Measurements from ENCODE around the gene HIRA.

- TF ChIP-seq, protein P1, sequence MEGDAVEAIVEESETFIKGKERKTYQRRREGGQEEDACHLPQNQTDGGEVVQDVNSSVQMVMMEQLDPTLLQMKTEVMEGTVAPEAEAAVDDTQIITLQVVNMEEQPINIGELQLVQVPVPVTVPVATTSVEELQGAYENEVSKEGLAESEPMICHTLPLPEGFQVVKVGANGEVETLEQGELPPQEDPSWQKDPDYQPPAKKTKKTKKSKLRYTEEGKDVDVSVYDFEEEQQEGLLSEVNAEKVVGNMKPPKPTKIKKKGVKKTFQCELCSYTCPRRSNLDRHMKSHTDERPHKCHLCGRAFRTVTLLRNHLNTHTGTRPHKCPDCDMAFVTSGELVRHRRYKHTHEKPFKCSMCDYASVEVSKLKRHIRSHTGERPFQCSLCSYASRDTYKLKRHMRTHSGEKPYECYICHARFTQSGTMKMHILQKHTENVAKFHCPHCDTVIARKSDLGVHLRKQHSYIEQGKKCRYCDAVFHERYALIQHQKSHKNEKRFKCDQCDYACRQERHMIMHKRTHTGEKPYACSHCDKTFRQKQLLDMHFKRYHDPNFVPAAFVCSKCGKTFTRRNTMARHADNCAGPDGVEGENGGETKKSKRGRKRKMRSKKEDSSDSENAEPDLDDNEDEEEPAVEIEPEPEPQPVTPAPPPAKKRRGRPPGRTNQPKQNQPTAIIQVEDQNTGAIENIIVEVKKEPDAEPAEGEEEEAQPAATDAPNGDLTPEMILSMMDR (IDR thresholded peaks at IDR 0.05) = no peak
- TF ChIP-seq IRF2 (CRISPR knock-in tag; IDR thresholded peaks at IDR 0.05; ENCODE audit: borderline replicate concordance, low read depth) (no peak), ATF1 (CRISPR knock-in tag; IDR thresholded peaks at IDR 0.05) (no peak), AFF4 (CRISPR knock-in tag; IDR thresholded peaks at IDR 0.05; ENCODE audit: borderline replicate concordance) (no peak), HMGA2 (CRISPR knock-in tag; IDR thresholded peaks at IDR 0.05) (no peak), PRRX2 (CRISPR knock-in tag; IDR thresholded peaks at IDR 0.05) (no peak), RELA (CRISPR knock-in tag; IDR thresholded peaks at IDR 0.05; ENCODE audit: borderline replicate concordance) (no peak), TEAD4 (CRISPR knock-in tag; IDR thresholded peaks at IDR 0.05) (no peak), CREB1 (CRISPR knock-in tag; IDR thresholded peaks at IDR 0.05) (no peak), ZNF121 (CRISPR knock-in tag; IDR thresholded peaks at IDR 0.05) (no peak), SMAD4 (CRISPR knock-in tag; IDR thresholded peaks at IDR 0.05) (no peak), NR2C2 (CRISPR knock-in tag; IDR thresholded peaks at IDR 0.05) (no peak), MLX (CRISPR knock-in tag; IDR thresholded peaks at IDR 0.05) (no peak)
- TF ChIP-seq, protein P2, sequence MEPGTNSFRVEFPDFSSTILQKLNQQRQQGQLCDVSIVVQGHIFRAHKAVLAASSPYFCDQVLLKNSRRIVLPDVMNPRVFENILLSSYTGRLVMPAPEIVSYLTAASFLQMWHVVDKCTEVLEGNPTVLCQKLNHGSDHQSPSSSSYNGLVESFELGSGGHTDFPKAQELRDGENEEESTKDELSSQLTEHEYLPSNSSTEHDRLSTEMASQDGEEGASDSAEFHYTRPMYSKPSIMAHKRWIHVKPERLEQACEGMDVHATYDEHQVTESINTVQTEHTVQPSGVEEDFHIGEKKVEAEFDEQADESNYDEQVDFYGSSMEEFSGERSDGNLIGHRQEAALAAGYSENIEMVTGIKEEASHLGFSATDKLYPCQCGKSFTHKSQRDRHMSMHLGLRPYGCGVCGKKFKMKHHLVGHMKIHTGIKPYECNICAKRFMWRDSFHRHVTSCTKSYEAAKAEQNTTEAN (CRISPR knock-in tag; IDR thresholded peaks at IDR 0.05) = no peak
These were observed 37.1 kb downstream of the HIRA start for GRCh38 chr22:19394274-19395050.
